NCI-H1417 treated with DMSO at 0.1 percent for 48 hours (cell line): ENCODE measurements around the gene MSH2.
"Not testable (repeated sequence)": the region's sequence is repeated elsewhere in the genome, so short reads cannot be mapped to it uniquely, and the experiment has no call there.

ENCODE experiments used
- DNase-seq: peaks from one replicate; lab custom pipeline; 2025; lab: John Stamatoyannopoulos, UW

MSH2 gene

GRCh38 chr2:47407976-47408375 is 5.0 kb downstream of the MSH2 start:
- not testable (repeated sequence) for DNase-seq

- no peak for DNase-seq
Observed at GRCh38 chr2:47414682-47415458, 11.9 kb downstream of the MSH2 start.

- no peak for DNase-seq
Observed at GRCh38 chr2:47420214-47420613, 17.3 kb downstream of the MSH2 start.

- DNase-seq = not testable (repeated sequence)
Observed at GRCh38 chr2:47420683-47421082, 17.7 kb downstream of the MSH2 start.

- no peak for DNase-seq
Observed at GRCh38 chr2:47422016-47422415, 19.1 kb downstream of the MSH2 start.

- no peak for DNase-seq
Observed at GRCh38 chr2:47422560-47422959, 19.6 kb downstream of the MSH2 start.

GRCh38 chr2:47426786-47427185 is 23.8 kb downstream of the MSH2 start:
- no peak for DNase-seq

- no peak for DNase-seq
Observed at GRCh38 chr2:47429795-47430194, 26.8 kb downstream of the MSH2 start.

- DNase-seq = not testable (repeated sequence)
Observed at GRCh38 chr2:47433006-47433405, 30.1 kb downstream of the MSH2 start.

GRCh38 chr2:47433445-47433844 is 30.5 kb downstream of the MSH2 start:
- DNase-seq = not testable (repeated sequence)

- no peak for DNase-seq
Observed at GRCh38 chr2:47437287-47437686, 34.3 kb downstream of the MSH2 start.

- no peak for DNase-seq
Observed at GRCh38 chr2:47438106-47438505, 35.1 kb downstream of the MSH2 start.

- DNase-seq = no peak
Observed at GRCh38 chr2:47438783-47439182, 35.8 kb downstream of the MSH2 start.

- DNase-seq = no peak
Observed at GRCh38 chr2:47451790-47452189, 48.8 kb downstream of the MSH2 start.

GRCh38 chr2:47452761-47453160 is 49.8 kb downstream of the MSH2 start:
- DNase-seq = no peak

- not testable (repeated sequence) for DNase-seq
Observed at GRCh38 chr2:47454818-47455217, 51.9 kb downstream of the MSH2 start.

- no peak for DNase-seq
Observed at GRCh38 chr2:47455411-47455810, 52.5 kb downstream of the MSH2 start.

GRCh38 chr2:47456851-47457250 is 53.9 kb downstream of the MSH2 start:
- DNase-seq = no peak

- no peak for DNase-seq
Observed at GRCh38 chr2:47457268-47457667, 54.3 kb downstream of the MSH2 start.

GRCh38 chr2:47459021-47459420 is 56.1 kb downstream of the MSH2 start:
- DNase-seq = no peak

- no peak for DNase-seq
Observed at GRCh38 chr2:47460766-47461165, 57.8 kb downstream of the MSH2 start.

- DNase-seq = no peak
Observed at GRCh38 chr2:47471429-47472116, 68.6 kb downstream of the MSH2 start.

GRCh38 chr2:47479863-47480262 is 76.9 kb downstream of the MSH2 start:
- no peak for DNase-seq

GRCh38 chr2:47483191-47483590 is 80.2 kb downstream of the MSH2 start:
- no peak for DNase-seq
